ENCODE results near the gene LAMC3. TPM values are rescaled to one million over a fixed set of nuclear protein-coding genes. Genes with fewer than 3 reads are reported as not detected.

LAMC3 gene
- polyA plus RNA-seq, 4 donors, result 20.1 to 31.2 (median 25.5) TPM

- no peak for DNase-seq (ENCODE audit: low read depth in 4 of 4, low spot score in 3 of 4)
Observed at GRCh38 chr9:131142160-131142559, 133.2 kb downstream of the LAMC3 start.

Other genes with a start within 250 kb of the LAMC3 start
- 10 to 100 TPM; 82.1 to 89.5 (median 82.7) TPM for gene ABL1, start 173.9 kb upstream of the LAMC3 start, polyA plus RNA-seq (ENCODE audit: insufficient read length in 4 of 4)
- under 1 TPM; 0.27 to 0.38 (median 0.30) TPM for gene QRFP, start 112.4 kb upstream of the LAMC3 start, polyA plus RNA-seq (ENCODE audit: insufficient read length in 4 of 4)
- under 1 TPM; 0.17 to 0.60 (median 0.37) TPM for gene FIBCD1, start 69.9 kb upstream of the LAMC3 start, polyA plus RNA-seq (ENCODE audit: insufficient read length in 4 of 4)
- 100 to 1,000 TPM; 374 to 426 (median 388) TPM for gene AIF1L, start 87.4 kb downstream of the LAMC3 start, polyA plus RNA-seq (ENCODE audit: insufficient read length in 4 of 4)
- 10 to 100 TPM; 44.5 to 61.3 (median 50.6) TPM for gene NUP214, start 116.4 kb downstream of the LAMC3 start, polyA plus RNA-seq (ENCODE audit: insufficient read length in 4 of 4)